Progenitor cell of endocrine pancreas (in vitro differentiated cells): Measurements from ENCODE around the gene OR6B2. TPM values are rescaled to one million over a fixed set of nuclear protein-coding genes. Genes with fewer than 3 reads are reported as not detected.
A peak's percentile ranks its signal among the peaks of the same experiment; 100 is the strongest.

Experiments used
- DNase-seq: peaks from one replicate; pipeline ENCODE4 v3.0.0; 2021; ENCODE audit warnings: low spot score; ENCODE audit not compliant: unreplicated experiment
- H3K27ac Mint-ChIP-seq: 2 replicates; pipeline ENCODE4 v1.8.0; 2021; ENCODE audit warnings: mild to moderate bottlenecking, moderate library complexity, mixed read lengths
- H3K27me3 Mint-ChIP-seq: 2 replicates; pipeline ENCODE4 v1.8.0; 2021; ENCODE audit warnings: mixed read lengths
- H3K36me3 Mint-ChIP-seq: 2 replicates; pipeline ENCODE4 v1.8.0; 2022; ENCODE audit warnings: mixed read lengths; ENCODE audit not compliant: insufficient read depth
- H3K4me1 Mint-ChIP-seq: 2 replicates; pipeline ENCODE4 v1.8.0; 2021; ENCODE audit warnings: low read depth, mixed read lengths
- H3K4me3 Mint-ChIP-seq: 2 replicates; pipeline ENCODE4 v1.8.0; 2021; ENCODE audit warnings: low read depth, mild to moderate bottlenecking, moderate library complexity, mixed read lengths
- H3K9me3 Mint-ChIP-seq: 2 replicates; pipeline ENCODE4 v1.8.0; 2021; ENCODE audit warnings: low read depth, mixed read lengths
- total RNA-seq: library from RNA; stranded (reverse); gene quantifications from 2 replicates; pipeline ENCODE4 v1.2.1, GENCODE V29; 2021
- TF ChIP-seq, protein P1 (sequence below): fragments of 200-600 bp; sonication (generic); IDR thresholded peaks from one replicate; pipeline ENCODE4 v1.5.0; 2021; ENCODE audit warnings: antibody characterized with exemption, mild to moderate bottlenecking; ENCODE audit not compliant: unreplicated experiment

OR6B2 gene
- total RNA-seq, 1 donor from 2014 or later, result not detected

DNA sequence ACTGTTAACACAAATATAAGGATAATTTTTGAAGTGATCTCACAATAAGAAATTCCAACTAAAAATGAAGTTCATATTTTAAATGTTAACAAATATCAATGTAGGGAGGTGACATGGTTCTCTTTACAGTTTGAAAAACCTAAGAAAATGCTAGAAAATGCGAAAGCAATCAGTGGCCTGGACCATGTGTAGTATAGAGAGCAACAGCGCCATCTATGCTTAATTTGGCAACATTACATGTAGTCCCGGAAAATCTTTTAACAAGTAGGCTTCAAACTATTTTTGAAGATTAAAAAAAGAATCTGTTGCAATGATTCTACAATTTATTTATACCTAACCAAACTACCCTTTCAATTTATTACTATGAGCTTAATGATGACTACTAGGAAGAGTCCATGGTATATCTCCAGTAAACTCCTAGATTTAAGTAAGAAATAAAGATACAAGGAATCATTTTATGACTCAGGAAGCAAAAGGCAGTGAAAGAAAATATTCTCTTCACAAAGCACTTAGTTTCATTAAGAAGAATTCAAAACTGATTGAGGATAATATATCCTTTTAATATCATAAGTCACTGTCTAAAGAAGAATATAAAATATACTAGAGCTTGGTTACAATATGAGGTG lies 38.4 kb downstream of the OR6B2 start:
- Mint-ChIP-seq H3K27ac (no peak overlapping the region), H3K9me3 (no peaks in the 10 kb centered on the region), H3K36me3 (peaks cover 23% of the 10 kb centered on the region), H3K27me3 (no peaks in the 10 kb centered on the region), H3K4me1 (no peaks in the 10 kb centered on the region), H3K4me3 (no peak overlapping the region)
- TF ChIP-seq, protein P1, sequence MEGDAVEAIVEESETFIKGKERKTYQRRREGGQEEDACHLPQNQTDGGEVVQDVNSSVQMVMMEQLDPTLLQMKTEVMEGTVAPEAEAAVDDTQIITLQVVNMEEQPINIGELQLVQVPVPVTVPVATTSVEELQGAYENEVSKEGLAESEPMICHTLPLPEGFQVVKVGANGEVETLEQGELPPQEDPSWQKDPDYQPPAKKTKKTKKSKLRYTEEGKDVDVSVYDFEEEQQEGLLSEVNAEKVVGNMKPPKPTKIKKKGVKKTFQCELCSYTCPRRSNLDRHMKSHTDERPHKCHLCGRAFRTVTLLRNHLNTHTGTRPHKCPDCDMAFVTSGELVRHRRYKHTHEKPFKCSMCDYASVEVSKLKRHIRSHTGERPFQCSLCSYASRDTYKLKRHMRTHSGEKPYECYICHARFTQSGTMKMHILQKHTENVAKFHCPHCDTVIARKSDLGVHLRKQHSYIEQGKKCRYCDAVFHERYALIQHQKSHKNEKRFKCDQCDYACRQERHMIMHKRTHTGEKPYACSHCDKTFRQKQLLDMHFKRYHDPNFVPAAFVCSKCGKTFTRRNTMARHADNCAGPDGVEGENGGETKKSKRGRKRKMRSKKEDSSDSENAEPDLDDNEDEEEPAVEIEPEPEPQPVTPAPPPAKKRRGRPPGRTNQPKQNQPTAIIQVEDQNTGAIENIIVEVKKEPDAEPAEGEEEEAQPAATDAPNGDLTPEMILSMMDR, result peak; percentile 94
- no peak for DNase-seq

DNA sequence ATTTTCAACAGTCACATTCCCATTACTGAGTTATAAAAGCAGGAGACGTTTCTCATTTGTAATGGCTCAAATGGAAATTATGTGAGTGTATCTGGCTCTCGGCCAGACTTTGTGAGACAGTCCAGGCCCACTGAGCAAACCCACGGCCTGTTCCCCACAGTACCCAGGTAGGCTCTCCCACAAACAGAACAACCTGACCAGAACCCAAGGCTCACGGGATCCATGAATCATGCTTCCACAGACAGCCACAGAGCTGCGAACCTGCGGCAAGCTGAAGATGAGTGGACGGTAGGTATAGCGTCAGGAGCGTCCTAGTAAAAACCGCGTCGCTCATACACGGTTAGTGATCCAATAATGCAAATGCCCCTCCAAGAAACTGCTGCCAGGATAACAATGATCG lies 39.3 kb downstream of the OR6B2 start:
- Mint-ChIP-seq H3K27me3 (no peaks in the 10 kb centered on the region), H3K4me1 (no peaks in the 10 kb centered on the region), H3K9me3 (peaks cover 2% of the 10 kb centered on the region), H3K4me3 (no peak overlapping the region), H3K27ac (no peak overlapping the region), H3K36me3 (peaks cover 28% of the 10 kb centered on the region)
- DNase-seq, result no peak
- TF ChIP-seq, protein P1, result no peak

DNA sequence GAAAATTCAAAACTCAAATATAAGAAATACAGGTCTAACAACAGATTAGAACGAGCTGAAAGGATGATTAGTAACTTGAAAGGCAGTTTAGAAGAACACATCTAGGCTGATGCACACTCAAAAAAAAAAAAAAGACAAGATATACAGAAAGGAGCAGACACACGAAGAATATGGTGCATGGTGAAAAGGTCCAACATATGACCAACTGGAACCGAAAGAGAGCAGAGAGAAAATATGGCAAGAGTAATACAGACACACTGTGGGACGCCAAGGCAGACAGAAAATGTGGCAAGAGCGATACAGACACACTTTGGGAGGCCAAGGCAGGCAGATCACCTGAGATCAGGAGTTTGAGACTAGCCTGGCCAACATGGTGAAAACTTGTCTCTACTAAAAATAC lies 44.9 kb downstream of the OR6B2 start:
- H3K9me3 Mint-ChIP-seq, result peaks cover 11% of the 10 kb centered on the region
- no peak overlapping the region for H3K4me3 Mint-ChIP-seq
- TF ChIP-seq, protein P1, result no peak
- H3K4me1 Mint-ChIP-seq, result no peaks in the 10 kb centered on the region
- H3K27ac Mint-ChIP-seq, result no peak overlapping the region
- no peak for DNase-seq
- H3K27me3 Mint-ChIP-seq, result no peaks in the 10 kb centered on the region
- peaks cover 36% of the 10 kb centered on the region for H3K36me3 Mint-ChIP-seq

DNA sequence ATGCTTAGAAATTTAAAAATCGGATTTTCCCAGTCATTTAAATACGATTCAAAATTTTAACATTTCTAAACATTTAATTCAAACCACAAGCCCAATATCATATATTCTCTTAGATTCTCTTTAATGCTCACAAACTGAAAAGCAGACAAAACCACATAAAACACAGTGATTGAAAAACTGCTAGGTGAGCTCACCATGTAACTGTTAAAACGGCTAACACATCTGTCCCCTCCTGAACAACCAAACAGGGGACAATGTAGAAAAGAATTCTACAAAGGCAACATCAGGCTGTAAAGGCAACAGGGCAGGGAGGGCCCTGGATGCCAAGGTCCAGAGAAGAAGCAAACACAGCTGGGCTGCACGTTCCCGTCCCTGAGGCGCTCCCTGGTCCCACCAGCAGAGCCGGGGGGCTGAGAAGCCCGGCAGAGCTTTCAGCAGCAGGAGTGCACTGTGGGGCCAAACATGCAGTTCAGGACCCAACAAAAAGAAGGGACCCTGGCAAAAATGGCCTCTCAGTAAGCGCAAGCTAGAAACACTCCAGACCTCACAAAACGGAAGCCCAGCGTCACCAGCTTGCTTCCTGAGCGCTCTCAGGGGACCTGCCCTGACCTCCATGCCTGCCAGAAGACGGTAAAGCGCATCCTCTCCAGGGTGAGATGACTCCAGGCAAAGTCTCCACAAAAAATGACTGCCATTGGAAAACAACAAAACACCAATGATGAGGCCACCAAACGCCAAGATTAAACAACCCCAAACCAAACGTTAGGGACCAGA lies 45.6 kb downstream of the OR6B2 start:
- no peaks in the 10 kb centered on the region for H3K27me3 Mint-ChIP-seq
- peaks cover 34% of the 10 kb centered on the region for H3K36me3 Mint-ChIP-seq
- TF ChIP-seq, protein P1, result no peak
- no peak overlapping the region for H3K27ac Mint-ChIP-seq
- no peaks in the 10 kb centered on the region for H3K4me1 Mint-ChIP-seq
- H3K9me3 Mint-ChIP-seq, result peaks cover 11% of the 10 kb centered on the region
- no peak for DNase-seq
- H3K4me3 Mint-ChIP-seq, result no peak overlapping the region

DNA sequence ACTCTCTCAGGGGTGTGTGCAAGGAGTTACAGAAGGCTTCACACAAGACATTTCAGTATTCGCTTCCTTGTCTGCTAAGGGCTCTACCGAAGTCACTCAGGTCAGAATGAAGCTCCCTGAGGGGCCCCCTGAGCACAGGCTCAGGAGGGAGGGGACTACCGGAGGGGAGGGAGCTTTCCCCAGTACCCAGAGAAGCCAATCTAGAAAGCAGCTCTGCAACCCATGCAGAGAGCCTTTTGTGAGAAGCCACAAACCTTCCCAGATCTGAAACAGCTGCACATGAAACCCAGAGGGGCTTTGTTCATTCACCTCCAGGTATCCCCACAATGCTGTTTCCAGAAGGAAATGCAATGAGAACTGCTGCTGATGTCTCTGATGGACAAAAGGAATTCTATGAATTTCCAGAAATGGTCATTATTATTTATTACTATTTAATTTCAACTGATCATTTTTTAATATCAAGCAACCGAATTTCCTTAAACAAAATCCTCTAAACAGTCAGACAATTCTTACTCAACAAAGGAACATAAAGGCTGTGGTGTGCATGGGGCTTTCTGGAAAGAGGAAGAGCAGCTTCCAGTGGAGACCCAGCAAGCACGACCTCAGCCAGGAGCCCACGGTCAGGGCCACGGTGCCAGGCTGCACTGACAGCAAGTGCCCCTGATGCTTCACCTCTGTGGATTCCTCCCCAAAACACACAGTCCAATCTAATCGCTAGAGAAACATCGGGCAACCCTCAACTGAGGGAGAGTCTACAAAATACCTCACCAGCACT lies 47.0 kb downstream of the OR6B2 start:
- no peaks in the 10 kb centered on the region for H3K27me3 Mint-ChIP-seq
- peaks cover 11% of the 10 kb centered on the region for H3K9me3 Mint-ChIP-seq
- no peaks in the 10 kb centered on the region for H3K4me1 Mint-ChIP-seq
- H3K36me3 Mint-ChIP-seq, result peaks cover 29% of the 10 kb centered on the region
- TF ChIP-seq, protein P1, result no peak
- no peak overlapping the region for H3K4me3 Mint-ChIP-seq
- no peak for DNase-seq
- no peak overlapping the region for H3K27ac Mint-ChIP-seq
